DOHH2 (cell line): ENCODE results near the gene NINJ2.

ENCODE experiments used
- H3F3A ChIP-seq: fragments of 200-600 bp; sonication (generic), shearing (Covaris generic); 2 replicates; pipeline ENCODE4 v1.6.0; 2016; ENCODE audit warnings: antibody characterized with exemption, mild to moderate bottlenecking; ENCODE audit not compliant: control insufficient read depth, insufficient read depth
- H3K27ac ChIP-seq: fragments of 200-600 bp; sonication (generic); 2 replicates; pipeline ENCODE4 v1.5.1; 2014; ENCODE audit warnings: low read depth, mild to moderate bottlenecking, low read length, moderate library complexity
- H3K27me3 ChIP-seq: fragments of 200-600 bp; sonication (generic); 2 replicates; pipeline ENCODE4 v1.6.1; 2014; ENCODE audit warnings: mild to moderate bottlenecking, low read length, mixed read lengths; ENCODE audit not compliant: control insufficient read depth
- H3K36me3 ChIP-seq: fragments of 200-600 bp; sonication (generic); 2 replicates; pipeline ENCODE4 v1.6.1; 2014; ENCODE audit warnings: mild to moderate bottlenecking, low read length, moderate library complexity, mixed read lengths; ENCODE audit not compliant: control insufficient read depth
- H3K4me1 ChIP-seq: fragments of 200-600 bp; sonication (generic); 2 replicates; pipeline ENCODE4 v1.6.1; 2014; ENCODE audit warnings: mild to moderate bottlenecking, low read length, mixed read lengths; ENCODE audit not compliant: control insufficient read depth
- H3K4me2 ChIP-seq: fragments of 200-600 bp; sonication (generic); 2 replicates; pipeline ENCODE4 v1.6.0; 2014; ENCODE audit warnings: mild to moderate bottlenecking, low read length, moderate library complexity
- H3K4me3 ChIP-seq: fragments of 200-600 bp; sonication (generic); 2 replicates; pipeline ENCODE4 v1.5.1; 2014; ENCODE audit warnings: mild to moderate bottlenecking, low read length, mixed read lengths
- H3K79me2 ChIP-seq: fragments of 200-600 bp; sonication (generic); 2 replicates; pipeline ENCODE4 v1.6.1; 2014; ENCODE audit warnings: mild to moderate bottlenecking, low read length, mixed read lengths; ENCODE audit not compliant: control insufficient read depth
- H3K9me2 ChIP-seq: fragments of 200-600 bp; sonication (generic); replicated peaks from 2 replicates; pipeline ENCODE4 v1.6.1; 2014; ENCODE audit warnings: mild to moderate bottlenecking, low read length, mixed read lengths; ENCODE audit not compliant: control insufficient read depth
- H3K9me3 ChIP-seq: fragments of 200-600 bp; sonication (generic); 2 replicates; pipeline ENCODE4 v1.6.1; 2014; ENCODE audit warnings: antibody characterized with exemption, low read length, mixed read lengths; ENCODE audit not compliant: control insufficient read depth, insufficient read depth
- H4K20me1 ChIP-seq: fragments of 200-600 bp; sonication (generic); 2 replicates; pipeline ENCODE4 v1.6.0; 2014; ENCODE audit warnings: low read depth, mild to moderate bottlenecking, antibody characterized with exemption, low read length, moderate library complexity; ENCODE audit not compliant: control insufficient read depth, insufficient read depth
- EZH2phosphoT487 ChIP-seq: fragments of 200-600 bp; sonication (generic); IDR thresholded peaks from 2 replicates; pipeline ENCODE4 v1.6.1; 2017; ENCODE audit warnings: borderline replicate concordance, mild to moderate bottlenecking, antibody characterized with exemption, low read length, moderate library complexity, mixed read lengths
- TF ChIP-seq, protein P1 (sequence below): fragments of 200-600 bp; sonication (generic); IDR thresholded peaks from one replicate; pipeline ENCODE4 v1.5.1; 2014; ENCODE audit warnings: antibody characterized with exemption, mild to moderate bottlenecking, low read depth, low read length; ENCODE audit not compliant: poor library complexity, severe bottlenecking

The NINJ2 gene

GRCh38 chr12:646442-647384 is 16.5 kb downstream of the NINJ2 start:
- Histone ChIP-seq H3K79me2 (no peaks in the 10 kb centered on the region), H3K4me3 (no peak overlapping the region), H3K36me3 (no peaks in the 10 kb centered on the region), H3F3A (peaks cover 24% of the 10 kb centered on the region), H3K4me2 (no peak overlapping the region; the same call in 1 of the 2 replicates), H3K27me3 (no peaks in the 10 kb centered on the region), H3K9me3 (no peaks in the 10 kb centered on the region), H3K9me2 (no peaks in the 10 kb centered on the region), H3K4me1 (peaks cover 82% of the 10 kb centered on the region), H3K27ac (no peak overlapping the region), H4K20me1 (no peaks in the 10 kb centered on the region)
- TF ChIP-seq, protein P1, sequence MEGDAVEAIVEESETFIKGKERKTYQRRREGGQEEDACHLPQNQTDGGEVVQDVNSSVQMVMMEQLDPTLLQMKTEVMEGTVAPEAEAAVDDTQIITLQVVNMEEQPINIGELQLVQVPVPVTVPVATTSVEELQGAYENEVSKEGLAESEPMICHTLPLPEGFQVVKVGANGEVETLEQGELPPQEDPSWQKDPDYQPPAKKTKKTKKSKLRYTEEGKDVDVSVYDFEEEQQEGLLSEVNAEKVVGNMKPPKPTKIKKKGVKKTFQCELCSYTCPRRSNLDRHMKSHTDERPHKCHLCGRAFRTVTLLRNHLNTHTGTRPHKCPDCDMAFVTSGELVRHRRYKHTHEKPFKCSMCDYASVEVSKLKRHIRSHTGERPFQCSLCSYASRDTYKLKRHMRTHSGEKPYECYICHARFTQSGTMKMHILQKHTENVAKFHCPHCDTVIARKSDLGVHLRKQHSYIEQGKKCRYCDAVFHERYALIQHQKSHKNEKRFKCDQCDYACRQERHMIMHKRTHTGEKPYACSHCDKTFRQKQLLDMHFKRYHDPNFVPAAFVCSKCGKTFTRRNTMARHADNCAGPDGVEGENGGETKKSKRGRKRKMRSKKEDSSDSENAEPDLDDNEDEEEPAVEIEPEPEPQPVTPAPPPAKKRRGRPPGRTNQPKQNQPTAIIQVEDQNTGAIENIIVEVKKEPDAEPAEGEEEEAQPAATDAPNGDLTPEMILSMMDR = no peak
- TF ChIP-seq EZH2phosphoT487 = no peak

DNA sequence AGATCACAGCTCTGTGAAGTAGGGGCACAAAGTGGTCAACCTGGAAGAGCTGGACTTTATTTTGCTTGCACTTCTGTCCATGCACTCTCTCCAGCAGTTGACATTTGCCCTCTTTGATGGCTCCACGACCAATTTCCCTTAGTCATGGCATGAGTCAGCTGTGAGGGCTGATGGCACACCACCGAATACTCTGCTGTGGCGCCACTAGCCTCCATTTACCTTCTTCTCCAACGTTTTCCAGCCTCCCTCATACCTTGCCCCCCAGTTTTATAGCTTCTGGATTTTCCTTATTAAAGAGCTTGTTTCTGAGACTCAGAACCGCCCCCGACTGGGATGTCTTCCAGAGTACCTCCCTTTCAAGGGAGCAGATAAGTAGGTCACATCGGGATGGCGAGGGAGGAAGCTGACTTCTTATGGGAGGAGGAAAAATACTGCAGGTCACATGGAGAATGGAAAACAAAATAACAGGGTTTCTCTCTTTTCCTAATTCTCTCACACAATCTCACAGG is 17.6 kb downstream of the NINJ2 start:
- Histone ChIP-seq H3K36me3 (no peaks in the 10 kb centered on the region), H3K4me3 (no peak overlapping the region), H3K27me3 (no peaks in the 10 kb centered on the region), H3K9me3 (no peaks in the 10 kb centered on the region), H3K4me2 (no peak overlapping the region), H3F3A (peaks cover 29% of the 10 kb centered on the region), H3K79me2 (no peaks in the 10 kb centered on the region), H3K9me2 (no peaks in the 10 kb centered on the region), H3K4me1 (peaks cover 81% of the 10 kb centered on the region), H4K20me1 (no peaks in the 10 kb centered on the region), H3K27ac (no peak overlapping the region)
- TF ChIP-seq EZH2phosphoT487 = no peak
- TF ChIP-seq, protein P1 = no peak

- Histone ChIP-seq H4K20me1 (no peaks in the 10 kb centered on the region), H3K79me2 (no peaks in the 10 kb centered on the region), H3K4me1 (peaks cover 81% of the 10 kb centered on the region), H3F3A (peaks cover 35% of the 10 kb centered on the region), H3K9me2 (no peaks in the 10 kb centered on the region), H3K4me2 (no peak overlapping the region), H3K27ac (no peak overlapping the region), H3K36me3 (peaks cover 2% of the 10 kb centered on the region; the same call in 1 of the 2 replicates), H3K4me3 (no peak overlapping the region), H3K9me3 (no peaks in the 10 kb centered on the region), H3K27me3 (no peaks in the 10 kb centered on the region)
- TF ChIP-seq, protein P1 = no peak
- TF ChIP-seq EZH2phosphoT487 = no peak
Observed at GRCh38 chr12:644818-645552, 18.3 kb downstream of the NINJ2 start.
